ENCODE measurements around the gene PLPPR1.

The PLPPR1 gene

GRCh38 chr9:101173907-101174306 lies 145.4 kb downstream of the PLPPR1 start:
- Mint-ChIP-seq H3K4me3 (no peak overlapping the region), H3K9me3 (peaks cover 5% of the 10 kb centered on the region), H3K36me3 (ENCODE audit: low read depth) (no peaks in the 10 kb centered on the region), H3K27me3 (peaks cover 3% of the 10 kb centered on the region), H3K27ac (no peak overlapping the region), H3K4me1 (no peaks in the 10 kb centered on the region)
- DNase-seq (no peak), ATAC-seq (no peak)

GRCh38 chr9:101176384-101176783 lies 147.9 kb downstream of the PLPPR1 start:
- Mint-ChIP-seq H3K27ac (no peak overlapping the region), H3K4me3 (no peak overlapping the region), H3K4me1 (no peaks in the 10 kb centered on the region), H3K36me3 (ENCODE audit: low read depth) (no peaks in the 10 kb centered on the region), H3K9me3 (no peaks in the 10 kb centered on the region), H3K27me3 (peaks cover 3% of the 10 kb centered on the region)
- DNase-seq (no peak), ATAC-seq (no peak)

- DNase-seq: no peak
- no peak overlapping the region for H3K27ac Mint-ChIP-seq
- no peaks in the 10 kb centered on the region for H3K4me1 Mint-ChIP-seq
- no peaks in the 10 kb centered on the region for H3K36me3 Mint-ChIP-seq (ENCODE audit: low read depth)
- no peak for ATAC-seq
- no peaks in the 10 kb centered on the region for H3K27me3 Mint-ChIP-seq
- no peak overlapping the region for H3K4me3 Mint-ChIP-seq
- no peaks in the 10 kb centered on the region for H3K9me3 Mint-ChIP-seq
These were observed 156.3 kb downstream of the PLPPR1 start for GRCh38 chr9:101184813-101185278.

GRCh38 chr9:101191723-101192122 lies 163.2 kb downstream of the PLPPR1 start:
- Mint-ChIP-seq H3K27me3 (no peaks in the 10 kb centered on the region), H3K27ac (no peak overlapping the region), H3K9me3 (no peaks in the 10 kb centered on the region), H3K4me1 (no peaks in the 10 kb centered on the region), H3K4me3 (no peak overlapping the region), H3K36me3 (ENCODE audit: low read depth) (no peaks in the 10 kb centered on the region)
- DNase-seq: no peak
- no peak for ATAC-seq

GRCh38 chr9:101197026-101197425 lies 168.5 kb downstream of the PLPPR1 start:
- no peaks in the 10 kb centered on the region for H3K27me3 Mint-ChIP-seq
- ATAC-seq (no peak), DNase-seq (no peak)
- no peak overlapping the region for H3K27ac Mint-ChIP-seq
- H3K4me1 Mint-ChIP-seq: no peaks in the 10 kb centered on the region
- H3K9me3 Mint-ChIP-seq: no peaks in the 10 kb centered on the region
- no peak overlapping the region for H3K4me3 Mint-ChIP-seq
- no peaks in the 10 kb centered on the region for H3K36me3 Mint-ChIP-seq (ENCODE audit: low read depth)

GRCh38 chr9:101200852-101201251 lies 172.3 kb downstream of the PLPPR1 start:
- Mint-ChIP-seq H3K4me1 (no peaks in the 10 kb centered on the region), H3K27ac (no peak overlapping the region), H3K4me3 (no peak overlapping the region), H3K36me3 (ENCODE audit: low read depth) (no peaks in the 10 kb centered on the region), H3K9me3 (no peaks in the 10 kb centered on the region), H3K27me3 (peaks cover 2% of the 10 kb centered on the region)
- ATAC-seq (no peak), DNase-seq (no peak)

- no peak for ATAC-seq
- H3K27ac Mint-ChIP-seq: no peak overlapping the region
- H3K9me3 Mint-ChIP-seq: no peaks in the 10 kb centered on the region
- H3K36me3 Mint-ChIP-seq (ENCODE audit: low read depth): no peaks in the 10 kb centered on the region
- H3K4me3 Mint-ChIP-seq: no peak overlapping the region
- H3K27me3 Mint-ChIP-seq: peaks cover 2% of the 10 kb centered on the region
- H3K4me1 Mint-ChIP-seq: no peaks in the 10 kb centered on the region
- DNase-seq: no peak
These were observed 173.1 kb downstream of the PLPPR1 start for GRCh38 chr9:101201630-101202029.

GRCh38 chr9:101209670-101210069 lies 181.1 kb downstream of the PLPPR1 start:
- Mint-ChIP-seq H3K4me1 (no peaks in the 10 kb centered on the region), H3K4me3 (no peak overlapping the region), H3K9me3 (no peaks in the 10 kb centered on the region), H3K27me3 (no peaks in the 10 kb centered on the region), H3K27ac (no peak overlapping the region), H3K36me3 (ENCODE audit: low read depth) (no peaks in the 10 kb centered on the region)
- DNase-seq: no peak
- no peak for ATAC-seq

- Mint-ChIP-seq H3K27ac (no peak overlapping the region), H3K4me1 (no peaks in the 10 kb centered on the region), H3K4me3 (no peak overlapping the region), H3K27me3 (peaks cover 5% of the 10 kb centered on the region), H3K9me3 (no peaks in the 10 kb centered on the region), H3K36me3 (ENCODE audit: low read depth) (no peaks in the 10 kb centered on the region)
- ATAC-seq (no peak), DNase-seq (no peak)
These were observed 184.1 kb downstream of the PLPPR1 start for GRCh38 chr9:101212661-101213060.

- Mint-ChIP-seq H3K27me3 (peaks cover 5% of the 10 kb centered on the region), H3K9me3 (no peaks in the 10 kb centered on the region), H3K36me3 (ENCODE audit: low read depth) (no peaks in the 10 kb centered on the region), H3K4me3 (no peak overlapping the region), H3K27ac (no peak overlapping the region), H3K4me1 (no peaks in the 10 kb centered on the region)
- no peak for DNase-seq
- ATAC-seq: no peak
These were observed 190.5 kb downstream of the PLPPR1 start for GRCh38 chr9:101219030-101219429.

- H3K4me3 Mint-ChIP-seq: no peak overlapping the region
- H3K27me3 Mint-ChIP-seq: peaks cover 5% of the 10 kb centered on the region
- H3K27ac Mint-ChIP-seq: no peak overlapping the region
- ATAC-seq: no peak
- no peak for DNase-seq
- no peaks in the 10 kb centered on the region for H3K9me3 Mint-ChIP-seq
- H3K36me3 Mint-ChIP-seq (ENCODE audit: low read depth): no peaks in the 10 kb centered on the region
- no peaks in the 10 kb centered on the region for H3K4me1 Mint-ChIP-seq
These were observed 191.8 kb downstream of the PLPPR1 start for GRCh38 chr9:101220341-101220740.

- Mint-ChIP-seq H3K9me3 (no peaks in the 10 kb centered on the region), H3K27me3 (peaks cover 3% of the 10 kb centered on the region), H3K36me3 (ENCODE audit: low read depth) (no peaks in the 10 kb centered on the region), H3K4me1 (no peaks in the 10 kb centered on the region), H3K4me3 (no peak overlapping the region), H3K27ac (no peak overlapping the region)
- ATAC-seq (no peak), DNase-seq (no peak)
These were observed 196.7 kb downstream of the PLPPR1 start for GRCh38 chr9:101225271-101225670.

GRCh38 chr9:101226161-101226560 lies 197.6 kb downstream of the PLPPR1 start:
- Mint-ChIP-seq H3K27ac (no peak overlapping the region), H3K4me1 (no peaks in the 10 kb centered on the region), H3K9me3 (no peaks in the 10 kb centered on the region), H3K4me3 (no peak overlapping the region), H3K36me3 (ENCODE audit: low read depth) (no peaks in the 10 kb centered on the region), H3K27me3 (peaks cover 3% of the 10 kb centered on the region)
- DNase-seq (no peak), ATAC-seq (no peak)

- Mint-ChIP-seq H3K4me1 (no peaks in the 10 kb centered on the region), H3K27me3 (peaks cover 3% of the 10 kb centered on the region), H3K36me3 (ENCODE audit: low read depth) (no peaks in the 10 kb centered on the region), H3K27ac (no peak overlapping the region), H3K9me3 (no peaks in the 10 kb centered on the region), H3K4me3 (no peak overlapping the region)
- no peak for DNase-seq
- no peak for ATAC-seq
These were observed 198.3 kb downstream of the PLPPR1 start for GRCh38 chr9:101226803-101227202.

GRCh38 chr9:101229606-101230005 lies 201.1 kb downstream of the PLPPR1 start:
- DNase-seq: no peak
- Mint-ChIP-seq H3K4me1 (no peaks in the 10 kb centered on the region), H3K27me3 (peaks cover 3% of the 10 kb centered on the region), H3K27ac (no peak overlapping the region), H3K4me3 (no peak overlapping the region), H3K9me3 (no peaks in the 10 kb centered on the region), H3K36me3 (ENCODE audit: low read depth) (no peaks in the 10 kb centered on the region)
- ATAC-seq: no peak

- no peak for DNase-seq
- H3K9me3 Mint-ChIP-seq: no peaks in the 10 kb centered on the region
- H3K27me3 Mint-ChIP-seq: no peaks in the 10 kb centered on the region
- no peaks in the 10 kb centered on the region for H3K4me1 Mint-ChIP-seq
- no peaks in the 10 kb centered on the region for H3K36me3 Mint-ChIP-seq (ENCODE audit: low read depth)
- no peak overlapping the region for H3K27ac Mint-ChIP-seq
- no peak for ATAC-seq
- H3K4me3 Mint-ChIP-seq: no peak overlapping the region
These were observed 204.0 kb downstream of the PLPPR1 start for GRCh38 chr9:101232405-101232977.

All from activated naive CD8-positive, alpha-beta T cell treated with anti-CD3 and anti-CD28 coated beads, Interleukin-2, amount 50 U/mL, for 24 hours (primary cell).